Progenitor cell of endocrine pancreas (in vitro differentiated cells): Measurements from ENCODE around the gene FRK. TPM values are rescaled to one million over a fixed set of nuclear protein-coding genes. Genes with fewer than 3 reads are reported as not detected.
"Not testable (repeated sequence)": the region's sequence is repeated elsewhere in the genome, so short reads cannot be mapped to it uniquely, and the experiment has no call there.

Experiments
- DNase-seq: peaks from one replicate; pipeline ENCODE4 v3.0.0; 2021; ENCODE audit warnings: low spot score; ENCODE audit not compliant: unreplicated experiment
- H3K27ac Mint-ChIP-seq: 2 replicates; pipeline ENCODE4 v1.8.0; 2021; ENCODE audit warnings: mild to moderate bottlenecking, moderate library complexity, mixed read lengths
- H3K27me3 Mint-ChIP-seq: 2 replicates; pipeline ENCODE4 v1.8.0; 2021; ENCODE audit warnings: mixed read lengths
- H3K36me3 Mint-ChIP-seq: 2 replicates; pipeline ENCODE4 v1.8.0; 2022; ENCODE audit warnings: mixed read lengths; ENCODE audit not compliant: insufficient read depth
- H3K4me1 Mint-ChIP-seq: 2 replicates; pipeline ENCODE4 v1.8.0; 2021; ENCODE audit warnings: low read depth, mixed read lengths
- H3K4me3 Mint-ChIP-seq: 2 replicates; pipeline ENCODE4 v1.8.0; 2021; ENCODE audit warnings: low read depth, mild to moderate bottlenecking, moderate library complexity, mixed read lengths
- H3K9me3 Mint-ChIP-seq: 2 replicates; pipeline ENCODE4 v1.8.0; 2021; ENCODE audit warnings: low read depth, mixed read lengths
- total RNA-seq: library from RNA; stranded (reverse); gene quantifications from 2 replicates; pipeline ENCODE4 v1.2.1, GENCODE V29; 2021
- TF ChIP-seq, protein P1 (sequence below): fragments of 200-600 bp; sonication (generic); IDR thresholded peaks from one replicate; pipeline ENCODE4 v1.5.0; 2021; ENCODE audit warnings: antibody characterized with exemption, mild to moderate bottlenecking; ENCODE audit not compliant: unreplicated experiment

Gene FRK
- total RNA-seq, 1 donor from 2014 or later = 8.6 TPM

DNA sequence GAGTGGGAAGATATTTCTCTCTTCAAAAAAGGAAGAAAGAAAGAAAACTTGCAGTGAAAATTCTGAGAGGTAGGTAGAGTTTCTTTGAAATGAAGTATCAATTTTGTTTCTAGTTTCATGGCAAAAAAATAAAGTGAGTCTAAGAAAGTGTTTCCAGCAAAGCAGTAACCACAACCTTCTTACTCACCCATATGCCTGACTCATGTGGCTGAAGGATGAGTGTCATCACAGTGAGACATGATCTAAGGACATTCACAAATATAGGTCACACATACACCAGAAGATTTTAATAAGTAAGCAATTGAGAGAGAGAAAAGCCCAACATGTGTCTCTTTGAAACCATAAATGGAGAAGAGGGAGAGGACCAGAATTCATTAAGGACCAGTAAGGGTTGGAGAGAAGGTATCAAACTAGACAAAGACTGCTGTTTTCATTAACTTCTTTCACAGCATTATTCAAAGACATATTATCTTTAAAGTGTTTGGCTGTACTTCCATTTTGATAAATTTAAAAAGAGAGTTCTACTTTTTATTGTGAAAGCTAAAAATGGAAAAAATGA lies 169.5 kb downstream of the FRK start:
- TF ChIP-seq, protein P1, sequence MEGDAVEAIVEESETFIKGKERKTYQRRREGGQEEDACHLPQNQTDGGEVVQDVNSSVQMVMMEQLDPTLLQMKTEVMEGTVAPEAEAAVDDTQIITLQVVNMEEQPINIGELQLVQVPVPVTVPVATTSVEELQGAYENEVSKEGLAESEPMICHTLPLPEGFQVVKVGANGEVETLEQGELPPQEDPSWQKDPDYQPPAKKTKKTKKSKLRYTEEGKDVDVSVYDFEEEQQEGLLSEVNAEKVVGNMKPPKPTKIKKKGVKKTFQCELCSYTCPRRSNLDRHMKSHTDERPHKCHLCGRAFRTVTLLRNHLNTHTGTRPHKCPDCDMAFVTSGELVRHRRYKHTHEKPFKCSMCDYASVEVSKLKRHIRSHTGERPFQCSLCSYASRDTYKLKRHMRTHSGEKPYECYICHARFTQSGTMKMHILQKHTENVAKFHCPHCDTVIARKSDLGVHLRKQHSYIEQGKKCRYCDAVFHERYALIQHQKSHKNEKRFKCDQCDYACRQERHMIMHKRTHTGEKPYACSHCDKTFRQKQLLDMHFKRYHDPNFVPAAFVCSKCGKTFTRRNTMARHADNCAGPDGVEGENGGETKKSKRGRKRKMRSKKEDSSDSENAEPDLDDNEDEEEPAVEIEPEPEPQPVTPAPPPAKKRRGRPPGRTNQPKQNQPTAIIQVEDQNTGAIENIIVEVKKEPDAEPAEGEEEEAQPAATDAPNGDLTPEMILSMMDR = no peak
- Mint-ChIP-seq H3K27me3 (no peaks in the 10 kb centered on the region), H3K36me3 (no peaks in the 10 kb centered on the region), H3K4me1 (peaks cover 5% of the 10 kb centered on the region), H3K27ac (no peak overlapping the region), H3K9me3 (no peaks in the 10 kb centered on the region), H3K4me3 (no peak overlapping the region)
- DNase-seq = no peak

DNA sequence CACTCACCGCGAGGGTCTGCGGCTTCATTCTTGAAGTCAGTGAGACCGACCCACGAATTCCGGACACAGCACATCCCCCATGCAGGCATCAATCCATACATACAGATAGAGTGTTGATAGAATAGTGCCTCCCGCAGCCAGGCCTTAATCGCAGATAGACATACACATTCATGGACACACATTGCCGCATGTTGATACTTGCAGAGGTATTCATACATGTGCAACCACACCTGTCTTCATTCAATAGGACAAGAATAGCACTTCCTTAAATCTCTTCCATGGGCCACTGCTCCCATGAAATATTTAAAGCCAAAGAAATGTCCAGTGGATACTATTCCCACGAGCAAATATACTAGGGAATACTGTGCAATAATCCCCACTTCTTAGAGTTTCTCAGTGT lies 170.5 kb downstream of the FRK start:
- Mint-ChIP-seq H3K4me3 (no peak overlapping the region), H3K9me3 (no peaks in the 10 kb centered on the region), H3K27me3 (no peaks in the 10 kb centered on the region), H3K36me3 (no peaks in the 10 kb centered on the region), H3K27ac (no peak overlapping the region), H3K4me1 (peaks cover 5% of the 10 kb centered on the region)
- TF ChIP-seq, protein P1 = no peak
- DNase-seq = no peak

DNA sequence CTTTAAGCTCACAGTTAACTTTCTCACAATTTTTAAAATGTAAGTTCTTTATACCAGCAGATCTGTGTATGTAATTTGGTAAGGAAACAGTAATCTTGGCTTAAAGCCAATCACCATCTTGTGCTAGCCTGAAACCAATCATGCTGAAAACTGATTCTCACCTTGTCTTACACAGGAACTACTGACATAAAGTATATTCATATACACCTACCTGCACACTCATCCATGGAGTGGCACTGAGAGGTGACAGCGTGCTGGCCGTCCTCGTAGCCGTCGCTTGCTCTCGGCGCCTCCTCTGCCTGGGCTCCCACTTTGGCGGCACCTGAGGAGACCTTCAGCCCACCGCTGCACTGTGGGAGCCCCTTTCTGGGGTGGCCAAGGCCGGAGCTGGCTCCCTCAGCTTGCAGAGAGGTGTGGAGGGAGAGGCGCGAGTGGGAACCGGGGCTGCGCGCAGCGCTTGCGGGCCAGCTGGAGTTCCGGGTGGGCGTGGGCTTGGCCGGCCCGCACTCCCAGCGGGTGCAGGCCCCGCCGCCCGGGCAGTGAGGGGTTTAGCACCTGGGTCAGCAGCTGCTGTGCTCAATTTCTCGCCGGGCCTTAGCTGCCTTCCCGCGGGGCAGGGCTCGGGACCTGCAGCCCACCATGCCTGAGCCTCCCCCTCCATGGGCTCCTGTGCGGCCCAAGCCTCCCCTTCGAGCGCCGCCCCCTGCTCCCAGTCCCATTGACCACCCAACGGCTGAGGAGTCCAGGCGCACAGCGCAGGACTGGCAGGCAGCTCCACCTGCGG lies 171.8 kb downstream of the FRK start:
- H3K4me1 Mint-ChIP-seq, H3K27me3 Mint-ChIP-seq, H3K4me3 Mint-ChIP-seq, H3K27ac Mint-ChIP-seq, H3K36me3 Mint-ChIP-seq, DNase-seq, H3K9me3 Mint-ChIP-seq: not testable (repeated sequence)

DNA sequence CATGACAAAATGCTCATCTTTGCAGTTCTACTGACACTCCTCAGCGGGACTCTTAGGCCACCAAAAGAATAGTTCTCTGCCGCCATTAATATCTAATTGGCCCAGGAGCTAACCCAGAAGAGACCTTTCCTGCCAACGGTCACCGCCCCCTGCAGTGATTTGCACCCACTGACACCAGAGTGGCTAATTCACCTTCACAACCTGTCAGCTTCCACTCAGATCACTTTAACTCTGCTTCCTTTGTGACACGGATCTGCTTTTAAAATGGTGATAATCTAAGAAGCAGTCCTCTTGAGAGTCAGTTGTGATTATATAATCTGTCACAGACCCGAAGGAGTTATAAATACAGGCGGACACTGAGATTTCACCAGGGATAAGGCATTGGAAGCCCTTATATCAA lies 172.8 kb downstream of the FRK start:
- no peaks in the 10 kb centered on the region for H3K27me3 Mint-ChIP-seq
- H3K36me3 Mint-ChIP-seq = no peaks in the 10 kb centered on the region
- H3K4me1 Mint-ChIP-seq = no peaks in the 10 kb centered on the region
- TF ChIP-seq, protein P1 = no peak
- no peaks in the 10 kb centered on the region for H3K9me3 Mint-ChIP-seq
- no peak overlapping the region for H3K4me3 Mint-ChIP-seq
- DNase-seq = no peak
- no peak overlapping the region for H3K27ac Mint-ChIP-seq

DNA sequence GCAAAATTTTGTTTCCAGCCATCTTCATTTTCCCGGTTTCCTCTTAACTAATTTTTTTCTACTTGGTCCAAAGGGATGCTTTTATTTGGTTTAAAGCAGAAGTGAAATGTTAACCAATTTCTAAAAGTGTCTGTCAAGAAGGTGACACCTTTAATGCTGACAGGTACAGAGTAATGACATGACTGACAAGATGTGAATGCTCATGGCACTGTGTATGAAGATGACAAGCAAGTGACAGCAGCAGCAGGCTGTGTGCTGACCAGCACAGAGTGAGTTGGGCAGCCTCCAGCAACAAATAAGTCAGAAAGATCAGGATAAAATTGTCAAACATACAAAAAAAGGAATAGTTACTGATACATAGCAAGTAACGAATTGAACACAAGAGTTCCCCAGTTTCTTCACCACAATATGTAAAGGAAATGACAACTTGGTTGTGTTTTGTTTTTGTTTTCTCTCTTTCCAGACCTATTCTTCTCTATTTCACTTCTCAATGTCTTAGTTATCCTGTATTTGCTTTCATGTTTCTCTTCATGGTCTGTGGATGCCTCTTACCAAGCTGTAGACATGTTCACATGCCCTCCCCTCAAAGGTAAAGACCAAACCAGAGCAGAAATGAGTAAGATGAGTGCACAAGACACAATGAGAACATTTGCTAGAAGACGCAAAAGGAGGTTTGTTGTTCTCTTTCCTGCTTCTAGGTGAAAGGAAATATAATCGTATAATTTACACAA lies 174.9 kb downstream of the FRK start:
- Mint-ChIP-seq H3K36me3 (no peaks in the 10 kb centered on the region), H3K9me3 (no peaks in the 10 kb centered on the region), H3K4me1 (peaks cover 2% of the 10 kb centered on the region), H3K4me3 (no peak overlapping the region), H3K27ac (no peak overlapping the region), H3K27me3 (no peaks in the 10 kb centered on the region)
- TF ChIP-seq, protein P1 = no peak
- no peak for DNase-seq
